Measurements from ENCODE around the gene PHF20. TPM values are rescaled to one million over a fixed set of nuclear protein-coding genes. Genes with fewer than 3 reads are reported as not detected.

PHF20 gene
- total RNA-seq, 4 donors from 2014 or later = 13.6 to 33.2 (median 16.6) TPM

- H3K36me3 ChIP-seq = peaks cover 0 to 88% (median 12%) of the 10 kb centered on the region in 3 donors
- 78 to 89% methylated on average over 4 of the region's 4 CpGs for WGBS, 2 donors
Observed at GRCh38 chr20:35912881-35913280, 141.1 kb downstream of the PHF20 start.

GRCh38 chr20:35917077-35917476 lies 145.3 kb downstream of the PHF20 start:
- no peak for TF ChIP-seq CTCF (IDR thresholded peaks at IDR 0.05)
- no peak for TF ChIP-seq POLR2A (IDR thresholded peaks at IDR 0.05)
- 57 to 79% methylated on average over 3 of the region's 3 CpGs for WGBS, 2 donors
- Histone ChIP-seq H3K9me3 (no peaks in the 10 kb centered on the region), H3K4me1 (no peaks in the 10 kb centered on the region), H3K36me3 (peaks cover 0 to 100% (median 23%) of the 10 kb centered on the region in 3 donors), H3K27me3 (no peaks in the 10 kb centered on the region), H3K27ac (no peak overlapping the region), H3K4me3 (no peak overlapping the region)
- intact Hi-C loops (cut with DNase I) = no loop called here
- DNase-seq = no peak

More at GRCh38 chr20:35912881-35913280, 141.1 kb downstream of the PHF20 start:
- H3K9me3 ChIP-seq = no peaks in the 10 kb centered on the region
- no peak overlapping the region for H3K27ac ChIP-seq
- H3K4me1 ChIP-seq = no peaks in the 10 kb centered on the region
- H3K27me3 ChIP-seq = no peaks in the 10 kb centered on the region
- no peak overlapping the region for H3K4me3 ChIP-seq
- DNase-seq = no peak
- no peak for TF ChIP-seq POLR2A (IDR thresholded peaks at IDR 0.05)
- TF ChIP-seq CTCF (IDR thresholded peaks at IDR 0.05) = no peak
- intact Hi-C loops (cut with DNase I) = no loop called here

- Histone ChIP-seq H3K4me1 (no peaks in the 10 kb centered on the region), H3K27me3 (no peaks in the 10 kb centered on the region), H3K27ac (no peak overlapping the region), H3K9me3 (no peaks in the 10 kb centered on the region), H3K36me3 (peaks cover 0 to 94% (median 23%) of the 10 kb centered on the region in 3 donors), H3K4me3 (no peak overlapping the region)
- TF ChIP-seq CTCF (IDR thresholded peaks at IDR 0.05) = no peak
- TF ChIP-seq POLR2A (IDR thresholded peaks at IDR 0.05) = no peak
- no peak for DNase-seq
- intact Hi-C loops (cut with DNase I) = no loop called here
- WGBS, 2 donors = 83% methylated on average over 1 of the region's 1 CpG; no CpG with 5 or more reads in 1 of the 2 donors
Observed at GRCh38 chr20:35918021-35918420, 146.2 kb downstream of the PHF20 start.

GRCh38 chr20:35920523-35920922 lies 148.7 kb downstream of the PHF20 start:
- no peaks in the 10 kb centered on the region for H3K9me3 ChIP-seq
- WGBS, 2 donors = 88 to 91% methylated on average over 3 of the region's 3 CpGs
- no peaks in the 10 kb centered on the region for H3K27me3 ChIP-seq
- H3K4me3 ChIP-seq = no peak overlapping the region
- intact Hi-C loops (cut with DNase I) = no loop called here
- no peak for DNase-seq
- no peak overlapping the region for H3K27ac ChIP-seq
- no peak for TF ChIP-seq CTCF (IDR thresholded peaks at IDR 0.05)
- no peak for TF ChIP-seq POLR2A (IDR thresholded peaks at IDR 0.05)
- peaks cover 0 to 87% (median 16%) of the 10 kb centered on the region in 3 donors for H3K36me3 ChIP-seq
- no peaks in the 10 kb centered on the region for H3K4me1 ChIP-seq

- Histone ChIP-seq H3K27me3 (no peaks in the 10 kb centered on the region), H3K4me1 (no peaks in the 10 kb centered on the region), H3K27ac (no peak overlapping the region), H3K4me3 (no peak overlapping the region), H3K9me3 (no peaks in the 10 kb centered on the region), H3K36me3 (peaks cover 11 to 83% (median 14%) of the 10 kb centered on the region in 3 donors)
- no peak for DNase-seq
- WGBS, 2 donors = 61 to 83% methylated on average over 2 of the region's 2 CpGs
- intact Hi-C loops (cut with DNase I) = no loop called here
- TF ChIP-seq POLR2A (IDR thresholded peaks at IDR 0.05) (no peak), CTCF (IDR thresholded peaks at IDR 0.05) (no peak)
Observed at GRCh38 chr20:35929301-35929700, 157.5 kb downstream of the PHF20 start.

Data from esophagus squamous epithelium (tissue), 5 donors.